Right lobe of liver (tissue), 6 donors: ENCODE measurements around the gene SGCA. TPM values are rescaled to one million over a fixed set of nuclear protein-coding genes. Genes with fewer than 3 reads are reported as not detected.
A peak's percentile ranks its signal among the peaks of the same experiment; 100 is the strongest.

Experiments
- ATAC-seq, 4 donors: fragments of 200-7000 bp; cut with Tn5 transposase; one replicate each; pipeline ENCODE4 v1.9.1; 2020; ENCODE audit warnings: mild to moderate bottlenecking in 4 of 4, moderate library complexity in 4 of 4
- DNase-seq, 3 donors: peaks; one replicate each; pipeline ENCODE4 v3.0.0-alpha.2; 2020
- H3K27ac ChIP-seq, 3 donors: fragments of 200-600 bp; one replicate each; pipeline ENCODE4 v1.8.0; 2022
- H3K27me3 ChIP-seq, 2 donors: fragments of 200-600 bp; one replicate each; pipeline ENCODE4 v1.8.0; 2022
- H3K36me3 ChIP-seq, 4 donors: fragments of 200-600 bp; sonication (generic) in 1 of 4; one replicate each; pipeline versions ENCODE4 v1.5.1 to v1.8.0; 2017 to 2022; ENCODE audit warnings: control low read depth in 1 of 4
- H3K4me1 ChIP-seq, 4 donors: fragments of 200-600 bp; sonication (generic) in 1 of 4; one replicate each; pipeline versions ENCODE4 v1.5.1 to v1.8.0; 2017 to 2022; ENCODE audit warnings: control low read depth in 1 of 4
- H3K4me3 ChIP-seq, 3 donors: fragments of 200-600 bp; one replicate each; pipeline ENCODE4 v1.8.0; 2022
- H3K9me3 ChIP-seq, 4 donors: fragments of 200-600 bp; sonication (generic) in 1 of 4; one replicate each; pipeline versions ENCODE4 v1.5.1 to v1.8.0; 2017 to 2022; ENCODE audit warnings: control low read depth in 1 of 4
- POLR2A ChIP-seq: fragments of 450-650 bp; IDR thresholded peaks from one replicate; pipeline ENCODE4 v1.6.1; 2017; ENCODE audit warnings: antibody characterized with exemption, mild to moderate bottlenecking
- WGBS: methylation state at CpG from one replicate; pipeline ENCODE4 v1.1.6; 2018; ENCODE audit warnings: low coverage, low lambda C conversion rate; ENCODE audit not compliant: insufficient coverage; ENCODE audit errors: missing lambda C conversion rate; 5-methylcytosine and 5-hydroxymethylcytosine counted together
- intact Hi-C, 2 donors: fragments of 100-400 bp; cut with DNase I; formaldehyde crosslinking; loops; one replicate each; pipeline versions ENCODE4 v1.11.2 to v1.14.1; 2022
- total RNA-seq, 6 experiments: library from RNA; depleted of rRNA in 2 of 6; stranded (reverse); fragments of >200 nt in 2 of 6; fragmentation: NEBNext Ultra II Directional in 3 of 6; extraction: Animal tissue kit (Norgen Biotek cat#: 25700) in 3 of 6; gene quantifications; one replicate each; pipeline versions ENCODE4 v1.1.0 to v1.2.4, GENCODE V29; 2016 to 2023
- TF ChIP-seq, protein P1 (sequence below), 4 donors: fragments of 200-600 bp in 3 of 4; fragments of 450-650 bp in 1 of 4; IDR thresholded peaks; one replicate each; pipeline versions ENCODE4 v1.5.1 to v1.8.0; 2016 to 2022; ENCODE audit warnings: antibody characterized with exemption in 4 of 4, mild to moderate bottlenecking in 2 of 4
- donor health status: DM: no; HTN: yes; CAD: no.
- donor health status: DM: no; HTN: no; CAD: no.
- donor health status: DM: no; HTN: no; CAD: no.
- donor health status: DM: no; HTN: yes; CAD: no.
- donor health status: DM: no; HTN: yes; CAD: no.

SGCA gene
- total RNA-seq, 6 experiments from 2014 or later: 0.48 to 2.8 (median 1.6) TPM

DNA sequence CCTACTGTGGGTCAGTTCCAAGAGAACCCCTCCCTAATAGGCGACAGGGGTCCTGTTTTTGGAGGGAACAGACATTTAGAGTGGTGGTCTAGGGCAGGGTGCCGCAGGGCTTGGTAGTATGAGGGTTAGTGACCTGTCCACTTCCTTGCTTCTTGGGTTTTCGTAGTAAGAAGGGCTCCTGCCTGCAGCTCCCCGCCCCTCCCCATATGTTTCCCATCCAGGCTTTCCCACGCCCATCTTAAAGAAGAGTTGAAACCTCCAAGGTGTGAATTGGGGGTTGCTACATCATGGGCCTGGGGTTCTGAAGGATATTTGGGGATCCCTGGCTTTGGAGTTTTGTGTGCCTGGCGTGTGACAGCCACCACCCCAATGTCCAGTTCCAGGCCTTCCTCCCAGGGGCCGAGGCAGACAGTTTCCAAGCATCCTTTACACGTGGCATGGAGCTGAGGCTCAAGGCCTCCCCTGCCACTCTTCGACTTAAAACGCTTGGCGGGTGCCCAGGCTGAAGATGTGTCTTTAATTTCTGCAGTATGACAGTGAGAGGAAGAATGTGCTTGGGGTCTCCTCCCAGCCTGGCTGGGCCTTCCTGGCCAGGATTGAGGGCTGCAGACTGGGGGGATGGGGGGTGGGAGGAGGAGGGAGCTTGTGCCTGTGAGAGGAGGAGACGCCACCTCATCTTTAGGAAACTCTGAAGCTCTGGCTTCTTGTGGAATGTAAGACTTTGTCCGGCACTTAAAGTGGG, 38.0 kb downstream of the SGCA start:
- intact Hi-C loops: loop anchor here (2.0 to 5.0 kb wide), 3 partner anchors 63 to 94 kb away; partner anchors contain the start of gene TMEM92 (in 1 of the 2)
- WGBS: 51% methylated on average over 6 of the region's 13 CpGs
- Histone ChIP-seq H3K27ac (no peak overlapping the region), H3K36me3 (no peaks in the 10 kb centered on the region), H3K4me3 (no peak overlapping the region), H3K4me1 (peaks cover 0 to 12% (median 0%) of the 10 kb centered on the region in 4 donors), H3K27me3 (no peaks in the 10 kb centered on the region), H3K9me3 (no peaks in the 10 kb centered on the region)
- TF ChIP-seq, protein P1, sequence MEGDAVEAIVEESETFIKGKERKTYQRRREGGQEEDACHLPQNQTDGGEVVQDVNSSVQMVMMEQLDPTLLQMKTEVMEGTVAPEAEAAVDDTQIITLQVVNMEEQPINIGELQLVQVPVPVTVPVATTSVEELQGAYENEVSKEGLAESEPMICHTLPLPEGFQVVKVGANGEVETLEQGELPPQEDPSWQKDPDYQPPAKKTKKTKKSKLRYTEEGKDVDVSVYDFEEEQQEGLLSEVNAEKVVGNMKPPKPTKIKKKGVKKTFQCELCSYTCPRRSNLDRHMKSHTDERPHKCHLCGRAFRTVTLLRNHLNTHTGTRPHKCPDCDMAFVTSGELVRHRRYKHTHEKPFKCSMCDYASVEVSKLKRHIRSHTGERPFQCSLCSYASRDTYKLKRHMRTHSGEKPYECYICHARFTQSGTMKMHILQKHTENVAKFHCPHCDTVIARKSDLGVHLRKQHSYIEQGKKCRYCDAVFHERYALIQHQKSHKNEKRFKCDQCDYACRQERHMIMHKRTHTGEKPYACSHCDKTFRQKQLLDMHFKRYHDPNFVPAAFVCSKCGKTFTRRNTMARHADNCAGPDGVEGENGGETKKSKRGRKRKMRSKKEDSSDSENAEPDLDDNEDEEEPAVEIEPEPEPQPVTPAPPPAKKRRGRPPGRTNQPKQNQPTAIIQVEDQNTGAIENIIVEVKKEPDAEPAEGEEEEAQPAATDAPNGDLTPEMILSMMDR (IDR thresholded peaks at IDR 0.05): no peak
- no peak for TF ChIP-seq POLR2A
- no peak for ATAC-seq
- DNase-seq: no peak

DNA sequence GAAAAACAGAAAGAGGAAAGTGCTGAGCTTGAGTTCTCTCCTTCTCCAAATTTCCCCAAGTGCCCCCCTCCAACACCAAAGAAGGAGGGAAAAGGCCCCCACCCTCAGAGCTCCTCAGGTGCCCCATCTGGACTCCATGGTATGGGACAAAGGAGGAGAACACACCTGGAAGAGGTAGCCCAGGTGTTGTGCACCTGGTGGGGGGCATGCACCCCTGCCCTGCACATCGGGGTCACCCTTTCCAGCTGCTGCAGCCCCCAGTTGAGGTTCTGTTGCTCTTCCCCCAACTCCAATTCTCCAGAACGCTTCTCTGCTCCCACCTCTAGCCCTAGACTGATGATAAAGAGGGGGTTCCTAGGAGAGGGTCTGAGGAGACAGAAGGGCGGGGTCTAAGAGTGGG, 38.6 kb downstream of the SGCA start:
- H3K9me3 ChIP-seq: no peaks in the 10 kb centered on the region
- ATAC-seq (no peak), DNase-seq (no peak)
- H3K4me1 ChIP-seq: peaks cover 0 to 12% (median 0%) of the 10 kb centered on the region in 4 donors
- 49% methylated on average over 2 of the region's 3 CpGs for WGBS
- TF ChIP-seq POLR2A: no peak
- TF ChIP-seq, protein P1 (IDR thresholded peaks at IDR 0.05): no peak
- no peak overlapping the region for H3K27ac ChIP-seq
- H3K27me3 ChIP-seq: no peaks in the 10 kb centered on the region
- intact Hi-C loops: loop anchor here (5.0 kb wide), 2 partner anchors 68 to 93 kb away; partner anchors contain the start of gene TMEM92 (in 1 of the 2)
- no peaks in the 10 kb centered on the region for H3K36me3 ChIP-seq
- no peak overlapping the region for H3K4me3 ChIP-seq

DNA sequence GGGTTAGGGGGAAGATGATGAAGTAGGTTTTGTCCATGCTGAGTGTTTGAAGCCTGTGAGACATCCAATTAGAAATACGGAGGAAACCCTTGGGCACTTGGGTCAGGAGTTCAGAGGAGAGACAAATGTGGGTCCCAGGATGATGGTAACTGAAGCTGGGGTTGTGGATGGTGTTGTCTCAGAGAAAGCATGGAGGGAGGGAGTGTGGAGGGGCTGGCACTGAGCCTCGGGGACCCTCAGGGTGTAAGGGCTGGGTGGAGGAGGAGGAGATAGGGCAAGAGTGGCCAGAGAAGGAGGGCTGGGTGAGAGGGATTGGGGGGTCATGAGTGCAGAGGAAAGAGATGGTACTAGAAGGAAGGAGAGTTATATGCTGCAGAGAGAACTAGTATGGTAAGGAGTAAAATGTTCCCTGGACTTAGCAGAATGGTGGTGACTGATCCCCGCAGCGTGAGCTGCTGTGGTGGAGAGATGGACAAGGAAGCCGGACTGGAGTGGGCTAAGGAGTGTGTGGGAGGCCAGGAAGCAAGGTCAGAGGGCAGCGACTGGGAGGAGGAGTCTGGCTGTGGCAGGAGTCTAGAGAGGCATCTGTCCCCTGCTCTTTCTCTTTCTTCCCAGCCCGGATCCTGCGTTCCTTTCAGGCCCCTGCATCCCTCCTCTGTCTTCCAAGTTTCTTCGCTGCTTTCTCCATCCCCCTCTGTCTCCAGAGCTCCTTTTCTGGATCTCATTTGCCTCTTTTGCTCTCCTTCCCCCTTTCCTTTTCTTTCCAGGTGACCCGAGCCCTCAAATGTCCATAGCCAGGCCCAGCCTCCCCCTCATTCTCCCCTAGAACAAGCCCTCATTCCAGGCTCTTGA, 39.5 kb downstream of the SGCA start:
- DNase-seq (no peak), ATAC-seq (no peak)
- intact Hi-C loops: no loop called here
- Histone ChIP-seq H3K4me3 (no peak overlapping the region), H3K27ac (peak overlapping the region in 1 of 3 donors; percentile 38), H3K36me3 (no peaks in the 10 kb centered on the region), H3K4me1 (peaks cover 0 to 9% (median 0%) of the 10 kb centered on the region in 4 donors), H3K27me3 (no peaks in the 10 kb centered on the region), H3K9me3 (no peaks in the 10 kb centered on the region)
- TF ChIP-seq, protein P1 (IDR thresholded peaks at IDR 0.05): no peak
- TF ChIP-seq POLR2A: no peak
- WGBS: 55% methylated on average over 7 of the region's 10 CpGs

DNA sequence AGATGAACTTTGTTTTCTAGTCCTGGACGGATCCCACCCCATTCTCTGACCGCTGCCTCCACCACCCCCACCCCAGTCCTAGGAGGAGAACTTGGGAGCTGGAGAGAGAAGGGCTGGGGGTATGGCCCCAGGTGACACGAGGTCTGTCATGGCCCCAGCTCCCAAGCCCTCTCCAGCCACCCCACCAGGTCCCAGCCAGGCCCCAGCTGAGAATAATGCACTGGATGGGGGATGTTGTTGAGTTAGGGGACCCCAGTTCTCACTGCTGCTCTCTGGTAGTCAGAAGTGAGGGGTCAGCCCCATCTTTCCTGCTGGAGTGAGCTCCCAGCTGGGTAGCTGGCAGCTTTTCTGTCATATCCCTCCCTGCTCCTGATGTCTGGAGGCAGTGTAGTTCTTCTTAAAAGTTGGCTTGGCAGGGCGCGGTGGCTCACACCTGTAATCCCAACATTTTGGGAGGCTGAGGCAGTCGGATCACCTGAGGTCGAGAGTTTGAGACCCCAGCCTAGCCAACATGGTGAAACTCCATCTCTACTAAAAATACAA, 40.2 kb downstream of the SGCA start:
- peak overlapping the region in 1 of 3 donors; percentile 38 for H3K27ac ChIP-seq
- H3K27me3 ChIP-seq: no peaks in the 10 kb centered on the region
- no peak for ATAC-seq
- no peak for DNase-seq
- no peaks in the 10 kb centered on the region for H3K36me3 ChIP-seq
- no peak for TF ChIP-seq POLR2A
- no peak overlapping the region for H3K4me3 ChIP-seq
- no peaks in the 10 kb centered on the region for H3K9me3 ChIP-seq
- H3K4me1 ChIP-seq: peaks cover 0 to 4% (median 0%) of the 10 kb centered on the region in 4 donors
- 75% methylated on average over 2 of the region's 7 CpGs for WGBS
- intact Hi-C loops: no loop called here
